B cell (primary cell): ENCODE measurements around the gene FTO.

Experiments used
- CTCF ChIP-seq: fragments of 200-600 bp; IDR thresholded peaks from one replicate; pipeline ENCODE4 v1.8.0; 2022; ENCODE audit warnings: antibody characterized with exemption, mild to moderate bottlenecking
- EZH2 ChIP-seq: IDR thresholded peaks from 2 replicates; pipeline ENCODE4 v1.6.1; 2012; ENCODE audit warnings: borderline replicate concordance, low read depth, mild to moderate bottlenecking, moderate library complexity, low read length; ENCODE audit not compliant: insufficient read depth, poor library complexity, severe bottlenecking

DNA sequence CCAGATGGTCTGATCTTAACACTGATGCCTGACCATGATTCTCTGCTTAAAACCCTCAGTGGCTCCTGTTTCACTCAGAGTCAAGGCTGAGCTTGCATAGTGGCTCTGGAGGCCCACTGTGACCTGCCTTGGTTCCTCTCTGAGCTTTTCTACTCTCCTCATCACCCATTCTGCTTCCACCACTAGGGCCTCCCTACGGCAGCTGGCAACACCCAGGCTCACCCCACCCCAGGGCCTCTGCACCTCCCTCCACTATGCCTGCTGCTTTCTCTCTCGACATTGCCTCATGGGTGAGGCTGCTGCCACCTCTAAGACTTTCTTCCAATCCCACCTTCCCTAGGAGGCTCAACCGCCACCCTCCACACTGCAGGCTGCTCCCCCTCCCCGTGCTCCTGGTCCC lies 455.0 kb downstream of the FTO start:
- TF ChIP-seq CTCF (no peak), EZH2 (no peak)
